Left forelimb (tissue), 1 donor: ENCODE data around the gene KCTD14.
"Not testable (repeated sequence)": the region's sequence is repeated elsewhere in the genome, so short reads cannot be mapped to it uniquely, and the experiment has no call there.

Experiments
- DNase-seq: peaks from one replicate; pipeline ENCODE4 v3.0.0-alpha.2; 2018; ENCODE audit warnings: low spot score

KCTD14 gene

DNA sequence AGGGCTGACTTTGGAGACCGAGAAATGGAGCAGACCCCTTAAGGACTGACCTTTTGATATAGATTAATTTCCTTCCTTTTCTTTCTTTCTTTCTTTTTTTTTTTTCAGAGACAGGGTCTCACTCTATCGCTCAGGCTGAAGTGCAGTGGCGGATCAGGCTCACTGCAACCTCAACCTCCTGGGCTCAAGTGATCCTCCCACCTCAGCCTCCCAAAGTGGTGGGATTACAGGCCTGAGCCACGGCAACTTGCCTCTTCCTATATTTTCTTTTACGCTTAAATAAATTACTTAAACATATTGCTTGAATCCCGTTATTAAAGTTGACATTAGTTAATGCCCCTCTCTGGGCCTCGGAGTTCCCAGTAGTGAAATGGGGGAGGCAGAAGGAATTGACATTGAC, 350 bp upstream of the KCTD14 start:
- DNase-seq: no peak

- DNase-seq: no peak
Measured at GRCh38 chr11:78021611-78022010, 1.5 kb downstream of the KCTD14 start.

- no peak for DNase-seq
Measured at GRCh38 chr11:78020246-78020645, 2.8 kb downstream of the KCTD14 start.

GRCh38 chr11:78019808-78020207, 3.3 kb downstream of the KCTD14 start:
- DNase-seq: no peak

GRCh38 chr11:78015878-78016277, 7.2 kb downstream of the KCTD14 start:
- no peak for DNase-seq

- not testable (repeated sequence) for DNase-seq
Measured at GRCh38 chr11:78014937-78015520, 8.0 kb downstream of the KCTD14 start.

GRCh38 chr11:78011301-78011700, 11.8 kb downstream of the KCTD14 start:
- no peak for DNase-seq

DNA sequence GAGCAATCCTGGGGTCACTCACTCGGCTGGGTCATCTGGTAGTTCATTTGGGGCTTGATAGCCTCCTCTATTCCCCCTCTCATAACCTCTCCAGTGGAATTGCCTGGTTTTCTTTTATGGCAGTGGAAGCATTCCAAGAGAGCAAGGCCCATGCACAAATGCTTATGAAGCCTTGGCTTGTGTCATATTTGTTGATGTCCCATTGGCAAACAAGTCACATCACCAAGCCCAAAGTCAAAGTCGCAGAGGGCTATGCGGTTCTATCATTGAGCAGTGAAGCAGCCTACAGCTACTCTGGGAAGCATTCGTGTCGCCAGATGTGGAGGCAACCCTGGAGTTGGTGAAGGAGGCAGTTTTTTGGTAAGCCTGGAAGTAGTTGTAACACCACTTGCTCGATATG, 12.3 kb downstream of the KCTD14 start:
- no peak for DNase-seq

- DNase-seq: no peak
Measured at GRCh38 chr11:78010304-78010703, 12.8 kb downstream of the KCTD14 start.

GRCh38 chr11:78009062-78009461, 14.0 kb downstream of the KCTD14 start:
- no peak for DNase-seq

GRCh38 chr11:78000193-78000592, 22.9 kb downstream of the KCTD14 start:
- DNase-seq: no peak

- DNase-seq: no peak
Measured at GRCh38 chr11:77999446-78000030, 23.5 kb downstream of the KCTD14 start.

DNA sequence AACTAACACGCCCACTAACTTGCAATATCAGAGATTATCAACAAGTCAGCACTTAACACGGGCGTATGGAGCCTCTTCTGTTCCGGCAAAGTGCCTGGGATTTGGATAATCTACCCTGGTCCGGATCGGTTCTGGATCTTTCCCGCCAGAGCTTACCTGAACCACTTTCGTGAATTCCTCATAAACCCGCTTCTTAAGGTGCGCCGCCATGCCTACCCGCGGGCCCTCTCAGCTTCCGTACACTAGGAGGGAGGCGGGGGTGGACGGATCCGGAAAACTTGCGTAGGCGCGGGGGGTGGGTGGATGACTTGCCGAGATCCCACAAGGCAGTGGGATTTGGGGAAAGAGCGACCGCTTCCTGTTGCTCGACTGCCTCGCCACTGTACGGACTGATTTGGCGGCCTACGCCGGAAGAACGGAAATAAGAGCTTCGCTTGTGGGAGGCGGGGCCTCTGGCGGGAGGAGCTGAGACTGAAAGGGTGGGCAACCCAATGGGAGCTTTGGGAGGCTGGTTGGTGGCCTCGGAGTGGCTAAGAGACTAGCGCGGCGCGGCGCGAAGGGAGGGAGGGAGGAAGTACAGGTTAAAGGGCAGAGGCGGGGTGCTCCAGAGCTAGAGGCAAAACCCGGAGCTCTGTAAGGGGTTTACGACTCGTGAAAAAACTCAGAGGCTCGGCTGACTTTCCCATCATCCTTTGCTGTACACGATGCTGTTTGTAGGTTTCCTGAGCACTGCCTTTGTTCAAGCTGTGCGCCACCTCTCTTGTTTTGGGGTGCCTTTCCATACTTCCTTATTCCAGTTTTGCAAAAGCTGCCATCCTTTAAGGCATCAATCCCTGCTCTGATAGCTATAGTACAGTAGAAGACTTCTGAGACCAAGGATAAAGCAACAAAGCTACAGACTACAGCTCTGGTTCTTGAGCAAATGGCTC, 28.4 kb downstream of the KCTD14 start, which contains the start of gene INTS4:
Gene INTS4 (minus strand): TSS at position 235 of the 929 bp plus-strand sequence. CDS start 25 bp downstream, at position 210.
- peak; percentile 99 for DNase-seq

- no peak for DNase-seq
Measured at GRCh38 chr11:77993902-77994301, 29.2 kb downstream of the KCTD14 start.

- no peak for DNase-seq
Measured at GRCh38 chr11:77990981-77991380, 32.1 kb downstream of the KCTD14 start.

DNA sequence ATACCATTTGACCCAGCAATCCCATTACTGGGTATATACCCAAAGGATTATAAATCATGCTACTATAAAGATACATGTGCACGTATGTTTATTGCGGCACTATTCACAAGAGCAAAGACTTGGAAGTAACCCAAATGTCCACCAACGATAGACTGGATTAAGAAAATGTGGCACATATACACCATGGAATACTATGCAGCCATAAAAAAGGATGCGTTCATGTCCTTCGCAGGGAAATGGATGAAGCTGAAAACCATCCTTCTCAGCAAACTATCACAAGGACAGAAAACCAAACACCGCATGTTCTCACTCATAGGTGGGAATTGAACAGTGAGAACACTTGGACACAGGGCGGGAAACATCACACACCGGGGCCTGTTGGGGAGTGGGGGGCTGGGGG, 36.6 kb downstream of the KCTD14 start:
- not testable (repeated sequence) for DNase-seq

DNA sequence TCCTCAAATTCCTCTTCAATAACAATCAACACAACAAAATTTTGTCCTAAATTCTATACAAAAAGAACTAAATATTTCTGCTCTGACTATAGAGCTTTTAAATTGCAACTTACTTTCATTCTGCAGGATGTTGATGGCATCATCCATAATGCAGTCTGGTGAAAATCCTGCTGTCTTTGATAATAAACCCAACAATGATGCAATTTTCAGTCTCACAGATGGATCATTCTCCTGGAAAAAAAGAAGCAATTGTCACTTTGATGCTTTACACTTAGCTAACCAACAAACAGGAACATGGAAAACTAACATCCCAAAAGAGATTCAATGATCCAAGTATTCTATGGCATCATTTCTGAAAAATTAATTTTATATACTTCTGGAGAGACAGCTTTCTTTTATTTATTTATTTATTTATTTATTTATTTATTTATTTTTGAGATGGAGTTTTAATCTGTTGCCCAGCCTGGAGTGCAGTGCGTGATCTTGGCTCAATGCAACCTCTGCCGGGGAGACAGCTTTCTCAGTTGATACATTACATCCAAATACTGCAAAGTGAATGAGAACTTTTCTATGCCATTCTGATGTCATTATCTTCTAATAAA, 41.6 kb downstream of the KCTD14 start:
- no peak for DNase-seq

- DNase-seq: no peak
Measured at GRCh38 chr11:77968337-77968736, 54.7 kb downstream of the KCTD14 start.

DNA sequence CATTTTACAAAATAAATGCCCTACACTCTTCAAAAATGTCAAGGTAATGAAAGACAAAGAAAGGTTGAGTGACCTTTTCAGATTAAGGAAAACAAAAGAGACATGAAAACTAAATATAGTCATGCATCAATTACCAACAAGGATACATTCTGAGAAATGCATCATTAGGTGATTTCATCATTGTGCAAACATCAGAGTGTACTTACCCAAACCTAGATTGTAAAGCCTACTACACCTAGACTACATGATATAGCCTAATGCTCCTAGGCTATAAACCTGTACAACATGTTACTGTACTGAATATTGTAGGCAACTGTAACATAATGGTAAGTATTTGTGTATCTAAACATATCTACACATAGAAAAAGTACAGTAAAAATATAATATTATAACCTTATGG, 55.3 kb downstream of the KCTD14 start:
- no peak for DNase-seq

- no peak for DNase-seq
Measured at GRCh38 chr11:77967121-77967520, 56.0 kb downstream of the KCTD14 start.

GRCh38 chr11:77966338-77966737, 56.7 kb downstream of the KCTD14 start:
- DNase-seq: no peak
